Non-pigmented ciliary epithelial cell (primary cell): ENCODE measurements around the gene DLGAP4.

Source experiments
- DNase-seq: peaks from one replicate; pipeline ENCODE4 v3.0.0-alpha.2; 2010; ENCODE audit warnings: low read depth

The DLGAP4 gene

GRCh38 chr20:36275011-36275410 lies 31.1 kb upstream of the DLGAP4 start:
- no peak for DNase-seq

GRCh38 chr20:36275441-36276189 lies 30.5 kb upstream of the DLGAP4 start:
- DNase-seq = no peak

DNA sequence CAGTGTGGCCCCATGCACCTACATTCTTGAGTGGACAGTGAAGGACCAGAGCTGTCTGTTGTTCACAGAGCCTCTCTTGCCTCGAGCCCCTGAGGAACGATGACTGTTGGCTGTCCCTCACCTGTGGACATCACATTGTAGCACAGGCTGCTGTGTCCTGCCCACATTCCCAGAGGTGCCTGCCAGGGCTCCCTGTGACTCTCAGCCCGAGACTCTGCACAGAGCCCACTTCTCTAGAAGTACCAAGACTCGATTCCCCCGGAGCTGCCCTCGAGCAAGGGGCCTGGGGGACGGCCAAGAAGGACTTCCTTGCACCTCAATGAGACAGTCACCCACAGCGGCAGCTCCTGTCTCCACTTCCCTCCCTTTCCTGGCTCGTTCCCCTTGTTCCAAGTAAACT lies 28.6 kb upstream of the DLGAP4 start:
- DNase-seq = no peak

- no peak for DNase-seq
These were observed 26.8 kb upstream of the DLGAP4 start for GRCh38 chr20:36279362-36279761.

GRCh38 chr20:36279776-36280175 lies 26.4 kb upstream of the DLGAP4 start:
- DNase-seq = no peak

DNA sequence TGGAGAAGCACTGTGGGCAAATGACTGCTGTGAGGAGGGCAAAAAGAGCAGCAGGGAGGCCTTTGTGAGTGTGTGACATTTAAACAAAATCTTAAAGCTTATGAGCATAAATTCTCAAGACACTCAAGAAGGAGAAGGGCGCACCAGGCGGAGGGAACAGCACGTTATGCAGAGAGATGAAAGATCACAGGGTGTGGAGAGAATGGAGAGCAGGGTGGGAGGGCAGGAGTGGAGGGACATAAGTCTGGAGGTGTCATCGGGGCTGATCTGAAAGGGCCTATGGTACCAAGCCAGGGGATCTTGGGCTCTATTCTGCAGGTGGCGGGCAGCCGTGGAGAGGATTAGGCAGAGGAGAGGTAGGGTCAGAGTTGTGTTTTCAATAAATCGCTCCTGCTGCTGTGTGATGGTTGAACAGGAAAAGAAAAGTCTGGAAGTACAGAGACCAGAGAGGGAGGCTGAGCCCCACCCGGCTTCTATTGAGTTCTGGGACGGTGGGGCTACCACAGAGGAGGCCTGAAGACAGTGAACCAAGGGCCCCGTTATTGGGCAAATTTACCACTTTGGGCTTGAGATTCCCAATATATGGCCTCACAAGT lies 24.3 kb upstream of the DLGAP4 start:
- no peak for DNase-seq

DNA sequence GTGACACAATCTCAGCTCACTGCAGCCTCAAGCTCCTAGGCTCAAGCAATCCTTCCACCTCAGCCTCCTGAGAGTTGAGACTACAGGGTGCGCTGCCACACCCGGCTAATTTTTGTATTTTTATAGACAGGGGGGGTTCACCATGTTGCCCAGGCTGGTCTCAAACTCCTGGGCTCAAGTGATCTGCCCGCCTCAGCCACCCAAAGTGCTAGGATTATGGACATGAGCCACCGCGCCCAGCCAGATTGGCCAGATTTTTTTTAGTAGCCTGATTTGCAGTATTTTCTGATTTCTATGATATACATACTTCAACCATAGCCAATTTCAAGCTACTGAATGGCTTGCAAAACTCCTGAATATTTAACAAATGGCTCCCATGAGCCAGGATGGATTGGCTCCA lies 21.4 kb upstream of the DLGAP4 start:
- DNase-seq = no peak

DNA sequence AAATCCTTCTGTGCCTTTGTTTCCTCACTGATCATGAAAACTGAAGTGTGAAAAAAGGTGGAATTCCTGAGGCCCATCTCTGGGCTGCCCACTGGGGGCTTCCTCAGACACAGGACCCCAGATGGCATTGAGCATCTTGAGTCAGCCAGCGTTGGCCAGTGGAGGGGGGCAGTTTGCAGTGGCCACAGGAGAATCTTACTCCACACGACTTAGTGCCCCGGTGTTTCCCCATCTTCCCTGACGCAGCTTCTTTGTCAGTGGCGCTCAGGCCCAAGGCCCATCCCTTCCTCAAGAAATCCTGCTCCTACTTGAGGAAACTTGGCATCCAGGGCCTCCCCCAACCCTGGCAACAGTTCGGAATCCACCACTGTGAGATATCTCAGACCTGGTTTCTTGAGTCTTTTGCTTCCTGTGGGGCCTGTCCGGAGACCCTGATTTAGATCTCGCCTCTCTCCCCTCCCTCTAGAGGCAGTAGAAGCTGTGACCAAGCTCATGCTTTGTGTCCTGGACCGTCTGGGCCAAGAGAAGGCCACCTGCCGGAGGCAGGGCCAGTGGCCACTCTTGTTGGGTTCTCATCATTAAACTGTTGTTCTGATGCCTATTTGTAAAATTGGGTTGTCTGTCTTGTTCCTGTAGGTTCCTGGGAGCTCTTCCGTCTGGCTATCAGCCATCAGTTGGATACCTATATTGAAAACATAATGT lies 20.2 kb upstream of the DLGAP4 start:
- no peak for DNase-seq

- DNase-seq = no peak
These were observed 8.5 kb upstream of the DLGAP4 start for GRCh38 chr20:36297656-36298055.

GRCh38 chr20:36298061-36298460 lies 8.1 kb upstream of the DLGAP4 start:
- no peak for DNase-seq

DNA sequence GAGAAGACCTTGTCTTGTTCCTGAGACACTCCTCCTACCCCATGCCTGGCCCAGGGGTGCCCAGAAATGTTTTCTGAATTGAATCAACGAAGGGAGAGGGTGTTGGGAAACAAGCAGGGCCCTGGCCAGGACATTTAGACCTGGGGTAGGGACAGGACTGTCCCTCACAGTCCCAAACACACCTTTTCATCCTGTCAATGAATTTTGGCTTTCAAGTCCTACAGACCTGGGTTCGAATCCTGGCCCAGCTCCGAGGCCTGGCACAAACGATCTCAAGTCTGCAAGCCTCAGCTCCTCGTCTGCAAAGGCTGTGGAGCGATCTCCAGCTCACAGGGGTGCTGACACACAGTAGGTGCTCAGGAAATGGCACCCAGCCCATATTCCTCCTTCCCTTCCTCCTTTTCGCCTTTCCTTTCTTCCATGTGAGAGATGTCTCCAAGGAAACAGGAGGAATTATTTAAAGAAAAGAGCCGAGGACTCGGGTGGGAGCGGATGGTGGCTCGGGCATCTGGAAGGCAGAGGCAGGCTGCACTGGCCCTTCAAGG lies 7.3 kb upstream of the DLGAP4 start:
- no peak for DNase-seq

DNA sequence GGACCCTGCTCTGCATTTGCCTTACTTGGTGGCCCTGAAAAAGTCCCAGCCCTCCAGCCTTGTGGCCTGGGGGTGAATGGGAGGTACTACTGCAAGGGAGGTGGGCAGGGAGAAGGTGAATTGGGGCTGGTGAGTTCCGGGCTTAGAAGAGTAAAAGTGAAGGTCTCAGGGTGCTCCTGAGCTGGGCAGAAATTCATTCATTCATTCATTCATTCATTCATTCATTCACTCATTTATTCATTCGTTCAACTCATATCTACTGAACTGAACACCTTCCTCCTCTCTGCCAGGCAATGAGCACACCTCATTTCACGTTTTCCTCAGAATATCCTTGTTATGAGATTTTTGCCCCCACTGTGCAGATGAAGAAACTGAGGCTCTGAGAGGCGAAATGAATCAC lies 6.7 kb upstream of the DLGAP4 start:
- no peak for DNase-seq

GRCh38 chr20:36301359-36302119 lies 4.6 kb upstream of the DLGAP4 start:
- DNase-seq = no peak

GRCh38 chr20:36303020-36303595 lies 3.0 kb upstream of the DLGAP4 start:
- DNase-seq = no peak

- DNase-seq = no peak
These were observed 2.3 kb upstream of the DLGAP4 start for GRCh38 chr20:36303831-36304230.

DNA sequence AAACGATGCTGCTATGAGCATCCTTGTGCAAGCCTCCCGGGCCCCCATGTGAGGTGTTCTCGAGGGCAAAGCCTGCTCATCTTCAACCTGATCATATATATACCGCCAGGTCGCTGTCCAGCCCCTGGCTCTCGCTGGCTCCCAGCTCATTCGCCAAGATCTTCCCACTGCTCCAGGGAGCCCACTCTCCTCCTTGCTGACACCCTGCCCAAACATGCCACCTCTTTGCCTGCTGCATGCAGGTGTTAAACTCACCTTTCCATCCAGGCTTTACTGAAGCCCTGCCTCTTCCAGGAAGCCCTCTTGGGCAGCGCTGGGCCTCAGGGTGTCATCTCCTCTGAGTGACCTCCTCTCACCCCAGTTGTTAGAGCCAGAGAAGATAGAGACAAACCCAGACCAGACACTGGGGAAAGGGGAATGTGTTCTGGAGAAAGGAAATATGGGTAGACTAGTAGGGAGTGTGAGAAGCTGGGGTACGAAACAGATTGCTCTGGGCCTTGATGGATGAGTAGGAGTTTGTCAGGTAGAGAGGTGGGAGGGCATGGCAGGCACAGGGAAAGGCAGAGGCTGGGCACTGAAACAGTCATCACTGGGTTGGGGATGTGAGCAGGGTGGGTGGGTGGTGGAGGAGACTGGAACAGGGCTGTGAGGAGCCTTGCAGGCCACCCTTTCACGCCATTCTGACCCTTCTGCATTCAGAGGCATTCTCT lies 1.2 kb upstream of the DLGAP4 start:
- DNase-seq = no peak

DNA sequence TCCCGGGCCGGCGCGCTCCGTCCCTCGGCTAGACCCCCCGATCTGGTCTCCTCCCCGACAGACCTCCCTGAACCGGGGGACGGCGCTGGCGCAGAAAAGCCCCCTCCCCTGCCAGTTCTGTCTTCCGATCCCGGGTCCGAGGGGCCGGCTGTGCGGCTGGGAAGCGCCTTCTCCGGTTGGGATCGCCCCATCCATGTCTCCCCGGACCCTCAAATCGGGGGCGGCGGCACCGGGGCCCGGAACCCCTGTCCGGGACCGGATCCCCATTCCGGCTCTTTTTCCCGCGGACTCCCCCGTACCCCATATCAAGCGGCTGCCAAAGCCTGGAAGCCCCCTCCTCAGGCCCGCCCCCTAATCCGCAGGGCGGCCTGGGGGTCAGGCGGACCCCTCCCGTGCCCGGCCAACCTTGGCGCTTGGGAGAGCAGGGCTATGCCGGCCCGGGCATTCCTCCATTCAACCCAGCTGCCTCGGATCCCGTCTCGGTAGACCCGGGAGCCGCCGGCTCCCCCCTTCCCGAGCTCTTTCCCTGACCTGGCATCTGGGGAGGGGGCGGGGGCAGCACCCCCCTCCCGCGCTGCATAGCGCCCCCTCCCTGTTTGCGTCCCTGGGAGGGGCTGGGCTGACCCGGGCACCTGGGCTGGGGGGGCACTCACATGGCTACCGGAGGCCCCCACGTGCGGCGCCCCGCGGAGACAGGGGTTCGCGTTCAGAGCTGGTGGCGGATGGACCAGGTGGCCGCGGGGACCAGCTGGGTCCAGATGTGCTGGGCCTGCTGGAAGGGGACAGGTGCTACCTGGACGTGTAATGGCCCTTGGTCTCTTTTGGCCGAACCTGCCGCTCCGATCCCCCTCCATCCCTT lies 643 bp downstream of the DLGAP4 start:
- no peak for DNase-seq

DNA sequence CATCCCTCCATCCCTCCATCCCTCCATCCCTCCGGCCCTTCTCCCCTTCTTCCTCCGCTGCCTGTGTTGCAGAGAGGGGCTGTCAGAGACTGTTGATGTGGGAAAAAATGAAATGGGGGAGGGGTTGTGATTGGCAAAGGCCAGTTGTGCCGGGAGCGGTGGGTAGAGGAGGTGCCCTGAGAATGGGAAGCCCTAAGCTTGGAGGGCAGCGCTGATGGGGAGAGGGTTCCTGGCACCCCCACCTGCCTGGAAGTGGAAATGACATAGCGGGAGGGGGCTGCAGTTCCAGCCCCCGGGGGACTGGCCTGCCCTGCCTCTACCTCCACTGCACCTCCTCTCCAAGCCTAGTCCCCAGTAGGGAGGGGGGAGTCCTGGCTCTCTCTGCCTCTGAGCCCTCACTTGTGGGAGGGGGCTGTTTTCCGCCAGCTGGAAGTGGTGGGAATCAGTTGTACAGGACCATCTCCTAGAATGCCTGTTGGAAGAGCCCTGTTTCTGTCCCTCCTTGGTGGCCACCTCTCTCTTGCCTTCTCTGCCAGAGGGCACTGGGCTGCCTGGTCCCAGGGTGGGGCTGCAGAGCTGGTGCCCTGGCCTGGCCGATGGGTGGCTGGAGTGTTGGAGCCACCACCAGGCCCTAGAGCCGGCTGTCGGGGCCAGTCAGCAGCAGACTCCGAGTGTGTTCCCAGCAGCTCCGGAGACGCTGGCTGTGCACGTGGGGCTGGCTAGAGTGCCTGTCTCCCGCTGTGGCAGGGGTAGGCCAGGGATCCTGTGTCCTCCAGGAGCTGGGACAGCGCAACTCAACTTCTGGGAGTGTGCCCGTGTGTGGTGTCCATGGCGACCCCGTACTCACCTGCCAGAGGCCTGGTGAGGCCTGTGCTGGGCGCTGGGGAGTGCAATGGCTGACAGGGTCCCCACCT lies 1.5 kb downstream of the DLGAP4 start:
- DNase-seq = no peak

DNA sequence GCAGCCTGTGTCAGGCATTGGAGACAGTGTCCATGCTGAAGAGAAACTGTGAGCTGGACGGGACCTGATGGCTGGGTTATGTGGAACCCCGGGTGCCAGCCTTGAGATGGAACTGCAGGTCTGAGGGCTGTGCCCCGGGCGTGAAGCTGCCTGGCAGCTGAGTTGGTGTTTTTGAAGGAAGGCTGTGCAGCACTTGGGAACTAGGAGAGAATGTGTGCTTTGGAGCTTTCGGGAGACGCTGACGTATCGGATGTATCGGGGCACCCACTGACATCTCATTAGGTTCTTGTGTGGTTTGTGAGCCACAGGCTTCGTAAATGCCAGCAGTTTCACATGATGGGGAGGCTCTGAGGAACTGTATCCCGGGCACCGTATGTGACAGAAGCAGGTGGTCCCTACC lies 2.2 kb downstream of the DLGAP4 start:
- no peak for DNase-seq
